ENCODE measurements around the gene TCHP.
"Not testable (repeated sequence)": the region's sequence is repeated elsewhere in the genome, so short reads cannot be mapped to it uniquely, and the experiment has no call there.

Gene TCHP

DNA sequence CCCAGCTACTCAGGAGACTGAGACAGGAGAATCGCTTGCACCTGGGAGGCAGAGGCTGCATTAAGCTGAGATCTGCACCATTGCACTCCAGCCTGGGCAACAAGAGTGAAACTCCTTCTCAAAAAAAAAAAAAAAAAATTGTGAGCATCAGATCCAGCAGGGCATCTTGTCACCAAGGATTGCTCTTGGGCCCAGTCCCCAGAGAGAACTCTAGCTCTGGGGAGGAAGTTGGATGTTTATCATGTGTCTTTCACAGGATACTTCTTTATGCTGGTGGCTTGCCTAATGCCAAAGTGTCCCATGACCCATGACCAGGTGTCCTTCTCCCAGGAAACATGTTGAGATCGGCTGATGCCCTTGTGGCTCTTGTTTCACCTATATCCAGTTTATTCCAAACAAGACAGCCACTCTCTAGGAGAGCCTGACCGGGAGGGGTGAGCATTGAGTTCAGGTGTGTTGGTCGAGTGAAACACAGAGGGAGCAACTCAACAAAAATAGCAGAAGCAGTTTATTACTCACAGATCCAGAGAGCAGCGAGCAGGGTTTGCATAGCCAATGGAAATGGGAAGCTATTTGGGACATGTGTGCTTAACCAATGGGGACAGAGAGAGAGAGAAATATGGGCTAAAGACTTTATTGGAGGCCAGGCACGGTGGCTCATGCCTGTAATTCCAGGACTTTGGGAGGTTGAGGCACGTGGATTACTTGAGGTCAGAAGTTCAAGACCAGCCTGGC lies 6.6 kb upstream of the TCHP start:
- DNase-seq (ENCODE audit: low read depth, low spot score) = no peak
- in situ Hi-C loops (cut with HindIII; ENCODE audit: low sequenced_read_pairs) = no loop called here
- H3K4me3 ChIP-seq (ENCODE audit: low read depth, low read length) = no peak overlapping the region
- TF ChIP-seq CTCF (IDR thresholded peaks at IDR 0.05; ENCODE audit: low read depth, low read length) = no peak

GRCh38 chr12:109894939-109895338 lies 5.1 kb upstream of the TCHP start:
- H3K4me3 ChIP-seq (ENCODE audit: low read depth, low read length) = no peak overlapping the region
- no peak for DNase-seq (ENCODE audit: low read depth, low spot score)
- in situ Hi-C loops (cut with HindIII; ENCODE audit: low sequenced_read_pairs) = no loop called here
- TF ChIP-seq CTCF (IDR thresholded peaks at IDR 0.05; ENCODE audit: low read depth, low read length) = no peak

- H3K4me3 ChIP-seq (ENCODE audit: low read depth, low read length) = no peak overlapping the region
- TF ChIP-seq CTCF (IDR thresholded peaks at IDR 0.05; ENCODE audit: low read depth, low read length) = no peak
- no peak for DNase-seq (ENCODE audit: low read depth, low spot score)
- in situ Hi-C loops (cut with HindIII; ENCODE audit: low sequenced_read_pairs) = no loop called here
Measured at GRCh38 chr12:109896188-109896587, 3.9 kb upstream of the TCHP start.

DNA sequence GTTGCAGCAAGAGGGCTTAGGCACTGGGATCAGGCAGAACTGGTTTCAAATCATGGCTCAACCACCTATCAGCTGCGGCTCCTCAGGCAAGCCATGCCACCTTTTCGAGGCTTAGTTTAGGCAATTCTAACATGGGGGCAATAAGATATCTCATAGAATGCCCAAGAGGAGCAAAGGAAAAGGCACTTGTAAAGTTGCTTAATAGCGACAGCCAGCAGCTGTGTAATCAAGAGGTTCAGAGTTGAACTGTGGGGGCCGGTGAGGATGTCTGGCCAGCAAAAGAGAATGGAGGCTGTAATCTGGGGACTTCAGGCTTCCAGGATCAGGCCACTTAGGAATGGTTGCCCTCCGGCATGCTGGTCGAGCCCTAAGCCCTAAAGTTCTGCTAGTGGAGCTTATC lies 3.0 kb upstream of the TCHP start:
- no peak for DNase-seq (ENCODE audit: low read depth, low spot score)
- in situ Hi-C loops (cut with HindIII; ENCODE audit: low sequenced_read_pairs) = no loop called here
- H3K4me3 ChIP-seq (ENCODE audit: low read depth, low read length) = no peak overlapping the region
- no peak for TF ChIP-seq CTCF (IDR thresholded peaks at IDR 0.05; ENCODE audit: low read depth, low read length)

DNA sequence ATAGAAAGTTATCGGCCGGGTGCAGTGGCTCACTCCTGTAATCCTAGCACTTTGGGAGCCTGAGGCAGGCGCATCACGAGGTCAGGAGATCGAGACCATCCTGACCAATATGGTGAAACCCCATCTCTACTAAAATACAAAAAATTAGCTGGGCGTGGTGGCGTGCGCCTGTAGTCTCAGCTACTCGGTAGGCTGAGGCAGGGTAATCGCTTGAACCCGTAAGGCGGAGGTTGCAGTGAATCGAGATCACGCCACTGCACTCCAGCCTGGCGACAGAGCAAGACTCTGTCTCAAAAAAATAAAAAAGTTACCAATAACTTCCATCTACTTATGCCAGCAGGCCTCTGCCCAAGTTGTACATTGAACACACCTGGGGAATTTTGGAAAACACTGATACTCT lies 729 bp upstream of the TCHP start:
- DNase-seq (ENCODE audit: low read depth, low spot score); in situ Hi-C loops (cut with HindIII; ENCODE audit: low sequenced_read_pairs): not testable (repeated sequence)
- H3K4me3 ChIP-seq (ENCODE audit: low read depth, low read length) = peak overlapping the region; percentile 73

DNA sequence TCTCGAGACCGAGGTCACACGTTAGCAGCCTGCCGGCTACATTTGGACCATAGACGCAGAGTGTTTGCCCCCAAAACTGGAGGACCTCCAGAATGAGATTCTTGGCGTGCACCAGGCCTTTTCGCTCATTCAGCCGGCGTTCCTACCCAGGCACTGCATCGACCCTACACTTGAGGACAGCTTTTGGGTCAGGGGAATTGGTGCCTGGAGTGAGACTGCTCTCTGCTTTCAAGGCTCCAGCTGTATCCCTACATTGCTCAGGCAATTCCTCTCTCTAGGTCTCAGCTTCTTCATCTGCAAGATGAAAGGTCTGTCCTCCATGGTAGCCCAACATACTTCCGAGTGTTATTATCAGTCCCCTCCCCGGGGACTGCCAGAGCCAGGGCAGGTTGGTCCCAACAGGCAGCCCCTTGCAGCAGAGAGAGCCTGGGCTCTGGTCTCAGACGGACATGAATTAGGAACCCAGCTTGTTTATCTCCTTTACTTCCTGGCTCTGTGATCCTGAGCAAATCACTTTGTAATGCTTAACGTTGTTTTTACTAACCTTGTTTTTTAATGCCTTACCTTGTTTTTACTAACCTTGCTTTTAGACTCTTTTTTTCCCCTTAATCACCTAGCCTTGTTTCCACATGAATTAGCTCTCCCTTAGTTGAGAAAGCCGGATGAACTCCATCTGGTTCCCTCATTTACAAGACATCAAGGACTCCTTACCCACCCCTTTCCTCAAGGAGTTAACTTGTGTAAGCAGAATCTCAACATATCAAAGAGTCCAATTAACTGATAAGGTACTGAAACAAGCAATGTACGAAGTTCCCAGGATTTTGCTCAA lies 892 bp downstream of the TCHP start:
- H3K4me3 ChIP-seq (ENCODE audit: low read depth, low read length) = peak overlapping the region; percentile 73
- DNase-seq (ENCODE audit: low read depth, low spot score) = peak; percentile 13
- no peak for TF ChIP-seq CTCF (IDR thresholded peaks at IDR 0.05; ENCODE audit: low read depth, low read length)
- in situ Hi-C loops (cut with HindIII; ENCODE audit: low sequenced_read_pairs) = no loop called here

GRCh38 chr12:109902891-109903418 lies 2.9 kb downstream of the TCHP start:
- no peak for TF ChIP-seq CTCF (IDR thresholded peaks at IDR 0.05; ENCODE audit: low read depth, low read length)
- in situ Hi-C loops (cut with HindIII; ENCODE audit: low sequenced_read_pairs) = no loop called here
- no peak for DNase-seq (ENCODE audit: low read depth, low spot score)
- H3K4me3 ChIP-seq (ENCODE audit: low read depth, low read length) = no peak overlapping the region
